ENCODE measurements around the gene TTN.

- TF ChIP-seq CTCF (IDR thresholded peaks at IDR 0.05) (no peak), POLR2A (IDR thresholded peaks at IDR 0.05) (no peak)
Observed at GRCh38 chr2:178843697-178844096, 36.5 kb upstream of the TTN start.

All from esophagus squamous epithelium (tissue), 4 donors.